ENCODE data around the gene FAM20B.

DNA sequence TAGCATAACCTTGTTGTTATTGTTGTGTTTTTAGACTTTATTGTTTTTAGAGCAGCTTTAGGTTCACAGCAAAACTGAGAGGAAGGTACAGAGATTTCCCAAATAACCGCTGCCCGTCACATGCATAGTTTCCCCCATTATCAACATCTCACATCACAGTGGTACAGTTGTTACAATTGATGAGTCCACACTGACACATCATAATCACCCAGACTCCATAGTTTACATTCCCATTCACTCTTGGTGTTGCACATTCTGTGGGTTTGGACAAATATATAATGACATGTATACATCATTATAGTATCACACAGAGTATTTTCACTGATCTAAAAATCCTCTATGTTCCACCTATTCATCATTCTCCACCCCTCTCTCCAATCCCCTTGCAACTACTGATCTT is 30.2 kb downstream of the FAM20B start:
- TF ChIP-seq ATF3 (IDR thresholded peaks at IDR 0.05) (no peak), TAF1 (conservative IDR thresholded peaks at IDR 0.05) (no peak), CTCF (IDR thresholded peaks at IDR 0.05; ENCODE audit: low read depth, low read length, missing input control) (no peak), JUND (IDR thresholded peaks at IDR 0.05) (no peak), YY1 (IDR thresholded peaks at IDR 0.05) (no peak), MAX (IDR thresholded peaks at IDR 0.05) (no peak), SP1 (IDR thresholded peaks at IDR 0.05) (no peak), HNF4G (IDR thresholded peaks at IDR 0.05) (no peak), FOXA1 (IDR thresholded peaks at IDR 0.05) (no peak), RAD21 (IDR thresholded peaks at IDR 0.05) (no peak), EGR1 (IDR thresholded peaks at IDR 0.05; ENCODE audit: low read depth in 2 of 2) (no peak)
- TF ChIP-seq, protein P1, sequence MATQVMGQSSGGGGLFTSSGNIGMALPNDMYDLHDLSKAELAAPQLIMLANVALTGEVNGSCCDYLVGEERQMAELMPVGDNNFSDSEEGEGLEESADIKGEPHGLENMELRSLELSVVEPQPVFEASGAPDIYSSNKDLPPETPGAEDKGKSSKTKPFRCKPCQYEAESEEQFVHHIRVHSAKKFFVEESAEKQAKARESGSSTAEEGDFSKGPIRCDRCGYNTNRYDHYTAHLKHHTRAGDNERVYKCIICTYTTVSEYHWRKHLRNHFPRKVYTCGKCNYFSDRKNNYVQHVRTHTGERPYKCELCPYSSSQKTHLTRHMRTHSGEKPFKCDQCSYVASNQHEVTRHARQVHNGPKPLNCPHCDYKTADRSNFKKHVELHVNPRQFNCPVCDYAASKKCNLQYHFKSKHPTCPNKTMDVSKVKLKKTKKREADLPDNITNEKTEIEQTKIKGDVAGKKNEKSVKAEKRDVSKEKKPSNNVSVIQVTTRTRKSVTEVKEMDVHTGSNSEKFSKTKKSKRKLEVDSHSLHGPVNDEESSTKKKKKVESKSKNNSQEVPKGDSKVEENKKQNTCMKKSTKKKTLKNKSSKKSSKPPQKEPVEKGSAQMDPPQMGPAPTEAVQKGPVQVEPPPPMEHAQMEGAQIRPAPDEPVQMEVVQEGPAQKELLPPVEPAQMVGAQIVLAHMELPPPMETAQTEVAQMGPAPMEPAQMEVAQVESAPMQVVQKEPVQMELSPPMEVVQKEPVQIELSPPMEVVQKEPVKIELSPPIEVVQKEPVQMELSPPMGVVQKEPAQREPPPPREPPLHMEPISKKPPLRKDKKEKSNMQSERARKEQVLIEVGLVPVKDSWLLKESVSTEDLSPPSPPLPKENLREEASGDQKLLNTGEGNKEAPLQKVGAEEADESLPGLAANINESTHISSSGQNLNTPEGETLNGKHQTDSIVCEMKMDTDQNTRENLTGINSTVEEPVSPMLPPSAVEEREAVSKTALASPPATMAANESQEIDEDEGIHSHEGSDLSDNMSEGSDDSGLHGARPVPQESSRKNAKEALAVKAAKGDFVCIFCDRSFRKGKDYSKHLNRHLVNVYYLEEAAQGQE (IDR thresholded peaks at IDR 0.05) = no peak
- TF ChIP-seq, protein P2, sequence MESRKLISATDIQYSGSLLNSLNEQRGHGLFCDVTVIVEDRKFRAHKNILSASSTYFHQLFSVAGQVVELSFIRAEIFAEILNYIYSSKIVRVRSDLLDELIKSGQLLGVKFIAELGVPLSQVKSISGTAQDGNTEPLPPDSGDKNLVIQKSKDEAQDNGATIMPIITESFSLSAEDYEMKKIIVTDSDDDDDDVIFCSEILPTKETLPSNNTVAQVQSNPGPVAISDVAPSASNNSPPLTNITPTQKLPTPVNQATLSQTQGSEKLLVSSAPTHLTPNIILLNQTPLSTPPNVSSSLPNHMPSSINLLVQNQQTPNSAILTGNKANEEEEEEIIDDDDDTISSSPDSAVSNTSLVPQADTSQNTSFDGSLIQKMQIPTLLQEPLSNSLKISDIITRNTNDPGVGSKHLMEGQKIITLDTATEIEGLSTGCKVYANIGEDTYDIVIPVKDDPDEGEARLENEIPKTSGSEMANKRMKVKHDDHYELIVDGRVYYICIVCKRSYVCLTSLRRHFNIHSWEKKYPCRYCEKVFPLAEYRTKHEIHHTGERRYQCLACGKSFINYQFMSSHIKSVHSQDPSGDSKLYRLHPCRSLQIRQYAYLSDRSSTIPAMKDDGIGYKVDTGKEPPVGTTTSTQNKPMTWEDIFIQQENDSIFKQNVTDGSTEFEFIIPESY (IDR thresholded peaks at IDR 0.05) = no peak

Measured in liver (tissue), 3 donors.